Activated T-helper 9 cell treated with anti-CD3 and anti-CD28 coated beads, Interleukin-2, amount 50 U/mL, for 16 hours (primary cell): ENCODE data around the gene HIP1R.
A peak's percentile ranks its signal among the peaks of the same experiment; 100 is the strongest.

ENCODE experiments used
- DNase-seq: peaks from one replicate; pipeline ENCODE4 v3.0.0-alpha.2; 2020; ENCODE audit warnings: low read depth

Gene HIP1R

GRCh38 chr12:122860854-122861586 is 25.8 kb downstream of the HIP1R start:
- DNase-seq = no peak

GRCh38 chr12:122861587-122861970 is 26.3 kb downstream of the HIP1R start:
- DNase-seq = no peak

- DNase-seq = no peak
These were observed 26.9 kb downstream of the HIP1R start for GRCh38 chr12:122862110-122862634.

GRCh38 chr12:122862872-122863701 is 27.8 kb downstream of the HIP1R start:
- no peak for DNase-seq

GRCh38 chr12:122864894-122865253 is 29.6 kb downstream of the HIP1R start:
- no peak for DNase-seq

- DNase-seq = no peak
These were observed 30.3 kb downstream of the HIP1R start for GRCh38 chr12:122865268-122866231.

- no peak for DNase-seq
These were observed 31.1 kb downstream of the HIP1R start for GRCh38 chr12:122866379-122866778.

GRCh38 chr12:122866950-122867607 is 31.8 kb downstream of the HIP1R start:
- no peak for DNase-seq

- no peak for DNase-seq
These were observed 32.6 kb downstream of the HIP1R start for GRCh38 chr12:122867691-122868461.

GRCh38 chr12:122868471-122869177 is 33.4 kb downstream of the HIP1R start:
- no peak for DNase-seq

- DNase-seq = no peak
These were observed 34.1 kb downstream of the HIP1R start for GRCh38 chr12:122869207-122869973.

GRCh38 chr12:122870163-122870842 is 35.0 kb downstream of the HIP1R start:
- DNase-seq = no peak

GRCh38 chr12:122870867-122871664 is 35.8 kb downstream of the HIP1R start:
- DNase-seq = no peak

- peak; percentile 43 for DNase-seq
These were observed 36.9 kb downstream of the HIP1R start for GRCh38 chr12:122871851-122872780.

GRCh38 chr12:122872815-122873361 is 37.6 kb downstream of the HIP1R start:
- DNase-seq = no peak

GRCh38 chr12:122873540-122873939 is 38.3 kb downstream of the HIP1R start:
- no peak for DNase-seq
